GM13976 (cell line): ENCODE data around the gene RUFY4.

Experiments used
- DNase-seq: peaks from one replicate; pipeline ENCODE4 v3.0.0; 2012; ENCODE audit warnings: low spot score
- in situ Hi-C: fragments of 300-500 bp; cut with MboI; formaldehyde crosslinking; loops from one replicate; pipeline ENCODE4 v1.12.0; 2022; ENCODE audit warnings: low sequenced_read_pairs, mixed read lengths, inconsistent platforms; ENCODE audit not compliant: unreplicated experiment
- TF ChIP-seq, protein P1 (sequence below): IDR thresholded peaks from 2 replicates; pipeline ENCODE4 v1.5.1; 2012; ENCODE audit warnings: borderline replicate concordance, mild to moderate bottlenecking; ENCODE audit not compliant: insufficient read depth; ENCODE audit errors: extremely low read depth, missing control alignments, control extremely low read depth

Gene RUFY4

DNA sequence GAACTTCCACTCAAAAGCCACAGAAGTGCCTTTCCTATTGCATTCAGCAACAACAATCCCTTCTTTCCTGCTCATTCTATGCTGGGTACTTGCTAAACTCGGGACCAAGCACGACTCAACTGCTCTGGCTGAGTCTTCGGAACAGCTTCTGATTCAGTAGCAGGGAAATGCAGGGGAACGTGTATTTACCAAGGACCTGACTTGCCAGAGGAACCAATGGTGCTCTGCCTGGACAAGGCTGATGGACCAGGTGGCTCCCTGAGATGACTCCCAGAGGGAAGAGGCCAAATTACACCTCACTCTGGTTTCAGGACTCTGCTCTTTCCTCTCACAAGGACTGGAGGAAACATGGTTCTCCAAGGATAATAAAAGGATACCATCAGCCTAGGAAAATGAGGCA is 69.0 kb downstream of the RUFY4 start:
- in situ Hi-C loops: no loop called here
- TF ChIP-seq, protein P1, sequence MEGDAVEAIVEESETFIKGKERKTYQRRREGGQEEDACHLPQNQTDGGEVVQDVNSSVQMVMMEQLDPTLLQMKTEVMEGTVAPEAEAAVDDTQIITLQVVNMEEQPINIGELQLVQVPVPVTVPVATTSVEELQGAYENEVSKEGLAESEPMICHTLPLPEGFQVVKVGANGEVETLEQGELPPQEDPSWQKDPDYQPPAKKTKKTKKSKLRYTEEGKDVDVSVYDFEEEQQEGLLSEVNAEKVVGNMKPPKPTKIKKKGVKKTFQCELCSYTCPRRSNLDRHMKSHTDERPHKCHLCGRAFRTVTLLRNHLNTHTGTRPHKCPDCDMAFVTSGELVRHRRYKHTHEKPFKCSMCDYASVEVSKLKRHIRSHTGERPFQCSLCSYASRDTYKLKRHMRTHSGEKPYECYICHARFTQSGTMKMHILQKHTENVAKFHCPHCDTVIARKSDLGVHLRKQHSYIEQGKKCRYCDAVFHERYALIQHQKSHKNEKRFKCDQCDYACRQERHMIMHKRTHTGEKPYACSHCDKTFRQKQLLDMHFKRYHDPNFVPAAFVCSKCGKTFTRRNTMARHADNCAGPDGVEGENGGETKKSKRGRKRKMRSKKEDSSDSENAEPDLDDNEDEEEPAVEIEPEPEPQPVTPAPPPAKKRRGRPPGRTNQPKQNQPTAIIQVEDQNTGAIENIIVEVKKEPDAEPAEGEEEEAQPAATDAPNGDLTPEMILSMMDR: no peak
- no peak for DNase-seq
